ENCODE results near the gene HIRIP3. TPM values are rescaled to one million over a fixed set of nuclear protein-coding genes. Genes with fewer than 3 reads are reported as not detected.

HIRIP3 gene
- total and polyA plus RNA-seq, 2 of the 13 experiments (the other 11 are each of a cell fraction or from before 2014, with no cell fraction given), result 12.6 to 17.2 TPM

- no peak for TF ChIP-seq ZNF280B (CRISPR knock-in tag; IDR thresholded peaks at IDR 0.05; ENCODE audit: borderline replicate concordance)
- peak; percentile 28; the same call in 1 of the 2 replicates for TF ChIP-seq KDM3A (CRISPR knock-in tag; IDR thresholded peaks at IDR 0.05; ENCODE audit: low read depth)
- peak; percentile 55; the same call in 1 of the 2 replicates for TF ChIP-seq NRL (CRISPR knock-in tag; IDR thresholded peaks at IDR 0.05; ENCODE audit: borderline replicate concordance)
- peak; percentile 55; the same call in 1 of the 2 replicates for TF ChIP-seq ZNF567 (CRISPR knock-in tag; IDR thresholded peaks at IDR 0.05; ENCODE audit: borderline replicate concordance)
- TF ChIP-seq CEBPB (IDR thresholded peaks at IDR 0.05; ENCODE audit: borderline replicate concordance, low read depth, low read length), result no peak
- TF ChIP-seq ZNF557 (CRISPR knock-in tag; IDR thresholded peaks at IDR 0.05), result no peak
- peak; percentile 47; the same call in 1 of the 2 replicates for TF ChIP-seq NCOR1 (IDR thresholded peaks at IDR 0.05; ENCODE audit: borderline replicate concordance, low read length)
- peak; percentile 19 for TF ChIP-seq EED (CRISPR knock-in tag; IDR thresholded peaks at IDR 0.05)
- no peak for TF ChIP-seq HNRNPH1 (optimal IDR thresholded peaks at IDR 0.05; ENCODE audit: low read depth, low read length)
- TF ChIP-seq SATB2 (CRISPR knock-in tag; IDR thresholded peaks at IDR 0.05), result no peak
- TF ChIP-seq ZZZ3 (CRISPR knock-in tag; IDR thresholded peaks at IDR 0.05; ENCODE audit: borderline replicate concordance), result no peak
- TF ChIP-seq ZSCAN9 (CRISPR knock-in tag; IDR thresholded peaks at IDR 0.05; ENCODE audit: borderline replicate concordance), result peak; percentile 8; the same call in 1 of the 2 replicates
- no peak for TF ChIP-seq ZNF280D (CRISPR knock-in tag; IDR thresholded peaks at IDR 0.05)
- peak; percentile 75 for TF ChIP-seq ZNF639 (CRISPR knock-in tag; conservative IDR thresholded peaks at IDR 0.05)
- no peak for TF ChIP-seq NR2F2 (IDR thresholded peaks at IDR 0.05; ENCODE audit: borderline replicate concordance, low read depth)
- TF ChIP-seq PLRG1 (conservative IDR thresholded peaks at IDR 0.05), result no peak
- TF ChIP-seq IKZF5 (CRISPR knock-in tag; IDR thresholded peaks at IDR 0.05), result peak; percentile 92
- TF ChIP-seq ESRRA (CRISPR knock-in tag; IDR thresholded peaks at IDR 0.05; ENCODE audit: low read depth), result no peak; the same call in 1 of the 2 replicates
- no peak for TF ChIP-seq STAT5B (CRISPR knock-in tag; IDR thresholded peaks at IDR 0.05)
- TF ChIP-seq NFIB (CRISPR knock-in tag; IDR thresholded peaks at IDR 0.05; ENCODE audit: borderline replicate concordance), result no peak
- TF ChIP-seq PHF21A (CRISPR knock-in tag; IDR thresholded peaks at IDR 0.05), result peak; percentile 57; the same call in 1 of the 2 replicates
- no peak for TF ChIP-seq MAFK (conservative IDR thresholded peaks at IDR 0.05 in 1 of 2, IDR thresholded peaks at IDR 0.05 in 1 of 2; ENCODE audit: low read length in 2 of 2)
- TF ChIP-seq FLYWCH1 (CRISPR knock-in tag; IDR thresholded peaks at IDR 0.05), result peak; percentile 51; the same call in 1 of the 2 replicates
Measured at GRCh38 chr16:29961479-29962343, 33.7 kb downstream of the HIRIP3 start, which contains the start of gene TMEM219 (continued).

Measured in HepG2 (cell line).